Measurements from ENCODE around the gene SMYD3. TPM values are rescaled to one million over a fixed set of nuclear protein-coding genes. Genes with fewer than 3 reads are reported as not detected.
"Not testable (repeated sequence)": the region's sequence is repeated elsewhere in the genome, so short reads cannot be mapped to it uniquely, and the experiment has no call there.

The SMYD3 gene
- total RNA-seq, 1 donor from 2014 or later = 35.4 TPM

- Mint-ChIP-seq H3K4me1 (ENCODE audit: unreplicated experiment) (no peaks in the 10 kb centered on the region), H3K27ac (ENCODE audit: unreplicated experiment) (no peak overlapping the region), H3K4me3 (ENCODE audit: unreplicated experiment) (no peak overlapping the region), H3K27me3 (ENCODE audit: unreplicated experiment) (no peaks in the 10 kb centered on the region), H3K36me3 (ENCODE audit: low read depth, unreplicated experiment) (no peaks in the 10 kb centered on the region), H3K9me3 (ENCODE audit: unreplicated experiment) (no peaks in the 10 kb centered on the region)
- TF ChIP-seq CTCF (IDR thresholded peaks at IDR 0.05; ENCODE audit: unreplicated experiment) = no peak
- DNase-seq (ENCODE audit: low spot score) = no peak
Observed at GRCh38 chr1:245718123-245718522, 789.0 kb downstream of the SMYD3 start.

- no peak for TF ChIP-seq CTCF (IDR thresholded peaks at IDR 0.05; ENCODE audit: unreplicated experiment)
- Mint-ChIP-seq H3K4me3 (ENCODE audit: unreplicated experiment) (no peak overlapping the region), H3K27me3 (ENCODE audit: unreplicated experiment) (no peaks in the 10 kb centered on the region), H3K9me3 (ENCODE audit: unreplicated experiment) (no peaks in the 10 kb centered on the region), H3K4me1 (ENCODE audit: unreplicated experiment) (no peaks in the 10 kb centered on the region), H3K27ac (ENCODE audit: unreplicated experiment) (no peak overlapping the region), H3K36me3 (ENCODE audit: low read depth, unreplicated experiment) (no peaks in the 10 kb centered on the region)
- DNase-seq (ENCODE audit: low spot score) = no peak
Observed at GRCh38 chr1:245717611-245718010, 789.5 kb downstream of the SMYD3 start.

GRCh38 chr1:245716561-245716960, 790.5 kb downstream of the SMYD3 start:
- Mint-ChIP-seq H3K36me3 (ENCODE audit: low read depth, unreplicated experiment) (no peaks in the 10 kb centered on the region), H3K27me3 (ENCODE audit: unreplicated experiment) (no peaks in the 10 kb centered on the region)

GRCh38 chr1:245715970-245716369, 791.1 kb downstream of the SMYD3 start:
- no peaks in the 10 kb centered on the region for H3K36me3 Mint-ChIP-seq (ENCODE audit: low read depth, unreplicated experiment)
- no peak for DNase-seq (ENCODE audit: low spot score)
- no peak for TF ChIP-seq CTCF (IDR thresholded peaks at IDR 0.05; ENCODE audit: unreplicated experiment)
- no peaks in the 10 kb centered on the region for H3K27me3 Mint-ChIP-seq (ENCODE audit: unreplicated experiment)
- H3K27ac Mint-ChIP-seq (ENCODE audit: unreplicated experiment) = no peak overlapping the region
- H3K9me3 Mint-ChIP-seq (ENCODE audit: unreplicated experiment) = no peaks in the 10 kb centered on the region
- no peak overlapping the region for H3K4me3 Mint-ChIP-seq (ENCODE audit: unreplicated experiment)
- H3K4me1 Mint-ChIP-seq (ENCODE audit: unreplicated experiment) = no peaks in the 10 kb centered on the region

More at GRCh38 chr1:245716561-245716960, 790.5 kb downstream of the SMYD3 start:
- no peak overlapping the region for H3K4me3 Mint-ChIP-seq (ENCODE audit: unreplicated experiment)
- no peak overlapping the region for H3K27ac Mint-ChIP-seq (ENCODE audit: unreplicated experiment)
- TF ChIP-seq CTCF (IDR thresholded peaks at IDR 0.05; ENCODE audit: unreplicated experiment) = no peak
- no peaks in the 10 kb centered on the region for H3K4me1 Mint-ChIP-seq (ENCODE audit: unreplicated experiment)
- no peak for DNase-seq (ENCODE audit: low spot score)
- H3K9me3 Mint-ChIP-seq (ENCODE audit: unreplicated experiment) = no peaks in the 10 kb centered on the region

- H3K27ac Mint-ChIP-seq (ENCODE audit: unreplicated experiment) = no peak overlapping the region
- no peaks in the 10 kb centered on the region for H3K4me1 Mint-ChIP-seq (ENCODE audit: unreplicated experiment)
- no peaks in the 10 kb centered on the region for H3K9me3 Mint-ChIP-seq (ENCODE audit: unreplicated experiment)
- H3K36me3 Mint-ChIP-seq (ENCODE audit: low read depth, unreplicated experiment) = no peaks in the 10 kb centered on the region
- no peak overlapping the region for H3K4me3 Mint-ChIP-seq (ENCODE audit: unreplicated experiment)
- H3K27me3 Mint-ChIP-seq (ENCODE audit: unreplicated experiment) = no peaks in the 10 kb centered on the region
- no peak for TF ChIP-seq CTCF (IDR thresholded peaks at IDR 0.05; ENCODE audit: unreplicated experiment)
- no peak for DNase-seq (ENCODE audit: low spot score)
Observed at GRCh38 chr1:245715291-245715701, 791.8 kb downstream of the SMYD3 start.

GRCh38 chr1:245714027-245714426, 793.1 kb downstream of the SMYD3 start:
- H3K36me3 Mint-ChIP-seq (ENCODE audit: low read depth, unreplicated experiment); H3K9me3 Mint-ChIP-seq (ENCODE audit: unreplicated experiment); H3K27me3 Mint-ChIP-seq (ENCODE audit: unreplicated experiment): not testable (repeated sequence)

More at GRCh38 chr1:245714027-245714426, 793.1 kb downstream of the SMYD3 start:
- H3K27ac Mint-ChIP-seq (ENCODE audit: unreplicated experiment); DNase-seq (ENCODE audit: low spot score); H3K4me1 Mint-ChIP-seq (ENCODE audit: unreplicated experiment); H3K4me3 Mint-ChIP-seq (ENCODE audit: unreplicated experiment): not testable (repeated sequence)

Measured in endothelial cell (in vitro differentiated cells).